Adipose tissue (tissue), 3 donors: ENCODE data around the gene A2ML1. TPM values are rescaled to one million over a fixed set of nuclear protein-coding genes. Genes with fewer than 3 reads are reported as not detected.
"Not testable (repeated sequence)": the region's sequence is repeated elsewhere in the genome, so short reads cannot be mapped to it uniquely, and the experiment has no call there.

Source experiments
- H3K27ac ChIP-seq: one replicate; pipeline ENCODE4 v1.5.1; 2013; ENCODE audit warnings: low read depth, low read length
- WGBS, 3 donors: extraction: QIAGEN DNeasy Blood & Tissue Kit; methylation state at CpG; one replicate each; pipeline ENCODE4 v1.1.7; 2013; 5-methylcytosine and 5-hydroxymethylcytosine counted together
- polyA plus RNA-seq, 3 donors: library from polyadenylated mRNA; stranded (reverse); fragments of 200-250 nt; gene quantifications; one replicate each; pipeline ENCODE4 v1.2.3, GENCODE V29; 2013
- donor health status: healthy with polysubstance abuse.
- donor health status: Bipolar disorder and iron deficiency.
- donor health status: healthy.

A2ML1 gene
- polyA plus RNA-seq, 3 donors, result 0.05 to 0.46 TPM; not detected in 1

GRCh38 chr12:8840938-8841633, 18.7 kb downstream of the A2ML1 start:
- H3K27ac ChIP-seq, result no peak overlapping the region
- 49 to 58% (median 58%) methylated on average over 7 to 8 of the region's 8 CpGs for WGBS, 3 donors

DNA sequence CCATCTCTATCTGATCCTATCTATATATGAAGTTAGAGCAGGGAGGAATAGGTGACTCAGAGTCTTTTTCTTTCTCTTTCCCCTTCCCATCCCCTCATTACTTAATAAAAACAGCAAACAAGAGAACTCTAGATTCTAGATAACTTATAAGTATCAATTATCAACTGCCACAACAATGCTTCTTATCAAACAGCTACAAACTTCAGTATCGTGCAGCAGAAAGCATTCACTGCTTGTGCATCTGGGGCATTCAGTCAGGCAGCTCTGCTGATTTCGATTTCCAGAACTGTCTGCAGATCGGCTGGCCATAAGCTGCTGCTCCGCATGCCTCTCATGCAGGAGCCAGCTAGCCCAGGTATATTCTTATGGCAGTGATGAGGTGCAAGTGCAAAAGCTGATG, 19.4 kb downstream of the A2ML1 start:
- WGBS, 3 donors, result 78 to 90% (median 88%) methylated on average over 4 of the region's 4 CpGs

DNA sequence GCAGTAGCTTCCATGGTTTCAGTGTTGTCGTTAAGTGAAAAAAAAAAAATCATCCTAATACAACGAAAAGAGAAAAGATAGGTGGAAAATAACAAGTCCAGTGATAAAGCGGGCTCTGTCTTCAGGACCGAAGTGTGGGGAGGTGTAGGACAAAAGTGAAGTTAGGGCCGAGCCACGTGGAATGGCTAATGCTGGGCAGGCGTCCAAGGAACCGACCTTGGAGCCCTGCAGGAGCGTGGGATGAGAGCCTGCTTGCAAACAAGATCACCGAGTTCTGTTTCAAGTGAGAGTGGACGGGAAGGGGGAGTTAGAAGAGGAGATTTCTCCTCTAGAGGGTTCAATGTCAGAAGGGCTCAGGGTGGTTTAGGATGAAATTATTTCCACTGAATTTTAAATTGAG, 22.2 kb downstream of the A2ML1 start:
- 18 to 42% (median 28%) methylated on average over 11 of the region's 11 CpGs for WGBS, 3 donors
- no peak overlapping the region for H3K27ac ChIP-seq

More for the DNA sequence above, 19.4 kb downstream of the A2ML1 start:
- no peak overlapping the region for H3K27ac ChIP-seq

DNA sequence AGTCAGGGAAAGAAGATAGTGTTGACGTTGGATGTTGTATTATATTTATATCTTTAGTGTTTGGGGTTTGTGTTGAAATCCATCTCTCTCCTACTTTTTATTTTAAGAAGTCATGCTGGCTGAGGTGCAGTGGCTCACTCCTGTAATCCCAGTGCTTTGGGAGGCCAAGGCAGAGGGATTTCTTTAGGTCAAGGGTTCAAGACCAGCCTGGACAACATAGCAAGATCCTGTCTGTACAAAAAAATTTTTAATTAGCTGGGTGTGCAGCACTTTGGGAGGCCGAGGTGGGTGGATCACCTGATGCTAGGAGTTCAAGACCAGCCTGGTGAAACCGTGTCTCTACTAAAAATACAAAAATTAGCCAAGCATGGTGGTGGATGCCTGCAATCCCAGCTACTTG, 23.9 kb downstream of the A2ML1 start:
- no peak overlapping the region for H3K27ac ChIP-seq
- 67 to 90% (median 89%) methylated on average over 3 of the region's 3 CpGs for WGBS, 3 donors

- no peak overlapping the region for H3K27ac ChIP-seq
- WGBS, 3 donors, result 91 to 94% (median 92%) methylated on average over 6 of the region's 6 CpGs
Measured at GRCh38 chr12:8847435-8847834, 25.0 kb downstream of the A2ML1 start.

DNA sequence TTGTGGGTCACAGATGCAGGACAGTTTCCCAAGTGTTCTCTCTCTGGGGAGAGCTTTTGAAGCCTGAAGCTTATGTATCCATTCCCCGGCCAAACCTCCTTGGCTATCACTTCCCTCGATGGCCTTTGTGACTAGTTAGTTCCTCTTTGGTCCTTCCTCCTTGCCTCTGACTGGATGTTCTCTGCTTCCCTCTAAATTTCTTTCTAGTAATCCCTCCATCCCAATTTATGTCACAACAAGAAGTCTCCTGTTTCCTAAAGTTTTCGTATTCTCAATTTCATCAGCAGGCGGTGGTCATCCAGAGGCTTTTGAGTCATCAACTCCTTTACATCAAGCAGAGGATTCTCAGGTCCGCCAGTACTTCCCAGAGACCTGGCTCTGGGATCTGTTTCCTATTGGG, 27.5 kb downstream of the A2ML1 start:
- 51 to 83% (median 53%) methylated on average over 5 of the region's 5 CpGs for WGBS, 3 donors
- no peak overlapping the region for H3K27ac ChIP-seq

DNA sequence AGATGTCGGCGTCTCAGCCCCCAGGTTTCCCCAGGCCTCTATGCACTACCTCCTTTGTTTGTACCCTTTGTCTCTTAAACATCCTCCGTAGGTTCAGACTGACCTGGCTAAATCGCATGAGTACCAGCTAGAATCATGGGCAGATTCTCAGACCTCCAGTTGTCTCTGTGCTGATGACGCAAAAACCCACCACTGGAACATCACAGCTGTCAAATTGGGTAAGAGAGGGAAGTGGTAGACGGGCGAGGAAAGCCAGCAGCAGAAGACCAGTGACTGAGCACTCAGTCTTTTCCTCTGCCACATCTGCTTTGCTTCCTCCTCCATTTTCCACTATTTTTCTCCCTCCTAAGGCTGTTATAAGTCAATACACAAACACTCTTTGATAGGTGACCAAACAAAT, 29.7 kb downstream of the A2ML1 start:
- no peak overlapping the region for H3K27ac ChIP-seq
- 65 to 81% (median 69%) methylated on average over 7 of the region's 7 CpGs for WGBS, 3 donors

DNA sequence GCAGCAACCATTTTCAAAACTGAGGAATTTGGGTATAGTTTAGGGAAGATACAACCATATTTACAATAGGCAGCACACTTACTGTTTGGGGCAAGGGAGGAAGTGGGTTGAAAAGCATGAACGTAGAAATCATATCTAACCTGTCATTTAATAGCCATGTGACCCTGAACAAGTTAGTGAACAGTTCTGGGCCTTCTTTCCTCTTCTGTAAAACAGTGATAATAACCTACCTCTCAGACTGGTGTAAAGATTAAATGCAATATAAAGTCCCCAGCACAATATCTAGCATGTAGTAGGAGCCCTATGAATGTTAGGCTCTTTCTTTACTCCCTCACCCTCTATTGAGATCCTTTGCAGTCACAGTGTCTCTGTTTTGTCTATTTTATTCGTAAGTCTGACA, 33.5 kb downstream of the A2ML1 start:
- WGBS, 3 donors, result 33 to 48% (median 45%) methylated on average over 2 of the region's 2 CpGs

DNA sequence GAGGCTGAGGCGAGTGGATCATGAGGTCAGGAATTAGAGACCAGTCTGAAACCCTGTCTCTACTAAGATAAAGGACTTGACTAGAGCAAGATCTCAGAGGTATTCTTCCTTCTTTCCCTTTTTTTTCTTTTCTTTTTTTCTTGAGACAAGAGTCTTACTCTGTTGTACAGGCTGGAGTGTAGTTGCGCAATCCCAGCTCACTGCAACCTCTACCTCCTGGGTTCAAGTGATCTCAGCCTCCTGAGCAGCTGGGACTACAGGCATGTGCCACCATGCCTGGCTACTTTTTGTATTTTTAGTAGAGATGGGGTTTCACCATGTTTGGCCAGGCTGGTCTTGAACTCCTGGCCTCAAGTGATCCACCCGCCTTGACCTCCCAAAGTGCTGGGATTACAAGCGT, 37.0 kb downstream of the A2ML1 start:
- WGBS, 3 donors, result 90 to 93% (median 90%) methylated on average over 4 of the region's 4 CpGs

More for the DNA sequence above, 33.5 kb downstream of the A2ML1 start:
- H3K27ac ChIP-seq, result no peak overlapping the region

GRCh38 chr12:8860165-8860961, 37.9 kb downstream of the A2ML1 start:
- no peak overlapping the region for H3K27ac ChIP-seq
- WGBS, 3 donors, result 73 to 77% (median 73%) methylated on average over 10 of the region's 10 CpGs

More for the DNA sequence above, 37.0 kb downstream of the A2ML1 start:
- H3K27ac ChIP-seq, result not testable (repeated sequence)

GRCh38 chr12:8866429-8866828, 44.0 kb downstream of the A2ML1 start:
- WGBS, 3 donors, result 73 to 88% (median 79%) methylated on average over 2 of the region's 2 CpGs
- no peak overlapping the region for H3K27ac ChIP-seq

- H3K27ac ChIP-seq, result no peak overlapping the region
Measured at GRCh38 chr12:8867009-8867408, 44.6 kb downstream of the A2ML1 start.

DNA sequence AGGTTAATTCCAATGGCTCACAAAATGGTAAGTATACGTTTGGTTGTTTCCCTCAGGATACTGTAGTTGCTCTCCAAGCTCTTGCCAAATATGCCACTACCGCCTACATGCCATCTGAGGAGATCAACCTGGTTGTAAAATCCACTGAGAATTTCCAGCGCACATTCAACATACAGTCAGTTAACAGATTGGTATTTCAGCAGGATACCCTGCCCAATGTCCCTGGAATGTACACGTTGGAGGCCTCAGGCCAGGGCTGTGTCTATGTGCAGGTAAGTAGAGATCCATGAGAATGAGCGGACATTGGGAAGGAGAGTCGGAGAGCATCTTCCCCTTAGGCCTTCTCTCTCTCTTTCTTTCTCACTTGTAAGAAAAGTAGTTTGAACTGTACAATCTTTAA, 45.4 kb downstream of the A2ML1 start:
- WGBS, 3 donors, result 91 to 94% (median 92%) methylated on average over 6 of the region's 6 CpGs
- no peak overlapping the region for H3K27ac ChIP-seq

- 69 to 92% (median 74%) methylated on average over 1 of the region's 1 CpG for WGBS, 3 donors
- no peak overlapping the region for H3K27ac ChIP-seq
Measured at GRCh38 chr12:8870586-8870985, 48.2 kb downstream of the A2ML1 start.

DNA sequence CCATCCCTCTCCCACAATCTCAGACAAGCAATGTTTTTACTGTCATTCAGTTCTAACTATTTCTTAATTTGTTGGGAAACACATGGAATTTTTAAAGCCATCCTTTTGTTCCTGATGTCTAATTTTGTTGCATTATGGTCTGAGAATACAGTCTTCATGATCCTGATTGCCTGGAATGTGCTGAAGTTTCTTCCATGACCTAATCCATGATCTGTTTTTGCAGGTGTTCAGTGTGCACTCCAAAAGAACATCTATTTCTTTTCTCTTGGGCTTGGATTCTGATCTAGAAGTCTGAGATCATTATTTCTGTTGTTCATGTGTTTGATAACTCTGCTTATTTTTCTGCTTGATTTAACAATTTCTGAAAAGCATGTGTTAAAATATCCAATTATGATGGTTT, 48.6 kb downstream of the A2ML1 start:
- no peak overlapping the region for H3K27ac ChIP-seq

DNA sequence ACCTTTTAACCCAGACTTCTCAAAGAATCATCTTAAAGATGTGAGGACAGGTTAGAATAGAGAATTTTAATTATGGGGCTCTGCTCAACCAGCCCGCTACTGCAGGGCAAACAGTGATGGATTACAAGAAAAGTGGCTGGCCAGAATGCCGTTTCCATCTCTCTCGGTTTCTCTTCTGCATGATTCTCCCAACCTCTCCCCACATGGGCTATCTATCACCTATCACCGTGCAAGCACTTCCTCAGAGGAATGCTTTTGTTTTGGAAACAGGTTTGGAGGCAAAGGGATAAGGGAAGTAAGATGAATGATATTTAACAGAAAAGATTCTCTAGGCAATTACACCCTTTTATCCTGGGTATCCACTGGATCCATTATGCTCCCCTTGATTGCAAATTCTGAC, 54.5 kb downstream of the A2ML1 start:
- WGBS, 3 donors, result 42 to 59% (median 47%) methylated on average over 4 of the region's 4 CpGs
- no peak overlapping the region for H3K27ac ChIP-seq

DNA sequence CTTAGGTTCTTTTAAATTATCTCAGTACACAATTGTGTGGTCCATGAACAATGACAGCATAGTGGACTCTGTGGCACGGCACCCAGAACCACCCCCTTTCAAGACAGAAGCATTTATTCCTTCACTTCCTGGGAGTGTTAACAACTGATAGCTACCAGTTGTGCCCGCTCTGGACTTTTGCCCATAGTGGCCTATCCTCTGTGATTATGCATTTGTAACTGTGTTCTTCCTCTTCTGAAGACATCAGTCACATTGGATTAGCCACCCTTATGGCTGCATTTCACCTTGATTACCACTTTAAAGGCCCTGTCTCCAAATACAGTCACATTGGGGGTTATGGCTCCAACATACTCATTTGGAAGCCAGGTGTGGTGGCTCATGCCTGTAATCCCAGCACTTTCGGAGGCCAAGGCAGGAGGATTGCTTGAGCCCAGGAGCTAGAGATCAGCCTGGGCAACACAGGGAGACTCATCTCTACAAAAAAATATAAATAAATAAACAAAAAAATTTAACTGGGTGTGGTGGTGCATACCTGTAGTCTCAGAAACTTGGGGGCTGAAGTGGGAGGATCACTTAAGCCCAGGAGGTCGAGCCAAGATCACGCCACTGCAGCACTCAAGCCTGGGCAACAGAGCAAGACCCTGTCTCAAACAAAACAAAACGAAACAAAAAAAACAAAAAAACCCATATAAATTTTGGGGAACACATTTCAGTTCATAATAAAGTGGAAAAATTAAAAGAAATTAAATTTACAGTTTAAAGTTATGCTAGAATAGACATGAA, 64.3 kb downstream of the A2ML1 start:
- H3K27ac ChIP-seq, result no peak overlapping the region
- WGBS, 3 donors, result 91 to 95% (median 94%) methylated on average over 6 of the region's 6 CpGs

- no peak overlapping the region for H3K27ac ChIP-seq
- WGBS, 3 donors, result 71 to 87% (median 83%) methylated on average over 4 of the region's 4 CpGs
Measured at GRCh38 chr12:8887285-8887715, 64.9 kb downstream of the A2ML1 start.
